Brain microvascular endothelial cell (primary cell): ENCODE measurements around the gene SCN2B.

Source experiments
- DNase-seq: peaks from one replicate; pipeline ENCODE4 v3.0.0-alpha.2; 2020
- H3K27ac ChIP-seq: fragments of 250-450 bp; sonication (Bioruptor Pico); 2 replicates; pipeline ENCODE4 v1.5.1; 2020; ENCODE audit warnings: mild to moderate bottlenecking, moderate library complexity
- H3K27me3 ChIP-seq: fragments of 250-450 bp; sonication (Bioruptor Pico); replicated peaks from 2 replicates; pipeline ENCODE4 v1.5.1; 2020; ENCODE audit warnings: mild to moderate bottlenecking
- H3K36me3 ChIP-seq: fragments of 250-450 bp; sonication (Bioruptor Pico); replicated peaks from 2 replicates; pipeline ENCODE4 v1.5.1; 2020; ENCODE audit warnings: mild to moderate bottlenecking
- H3K4me3 ChIP-seq: 2 replicates; pipeline ENCODE4 v1.5.1; 2011; ENCODE audit warnings: low read depth, mild to moderate bottlenecking, control low read depth, low read length, moderate library complexity
- in situ Hi-C: cut with HindIII; loops from 2 replicates; pipeline ENCODE4 v1.10.0; 2017; ENCODE audit warnings: low sequenced_read_pairs, low pct_ligation_motif_present
- TF ChIP-seq, protein P1 (sequence below): IDR thresholded peaks from 2 replicates; pipeline ENCODE4 v1.5.1; 2011; ENCODE audit warnings: low read depth, mild to moderate bottlenecking, moderate library complexity, low read length, control low read depth, inconsistent platforms; ENCODE audit errors: missing control alignments

The SCN2B gene

GRCh38 chr11:118215262-118215661, 38.8 kb upstream of the SCN2B start:
- in situ Hi-C loops: no loop called here
- TF ChIP-seq, protein P1, sequence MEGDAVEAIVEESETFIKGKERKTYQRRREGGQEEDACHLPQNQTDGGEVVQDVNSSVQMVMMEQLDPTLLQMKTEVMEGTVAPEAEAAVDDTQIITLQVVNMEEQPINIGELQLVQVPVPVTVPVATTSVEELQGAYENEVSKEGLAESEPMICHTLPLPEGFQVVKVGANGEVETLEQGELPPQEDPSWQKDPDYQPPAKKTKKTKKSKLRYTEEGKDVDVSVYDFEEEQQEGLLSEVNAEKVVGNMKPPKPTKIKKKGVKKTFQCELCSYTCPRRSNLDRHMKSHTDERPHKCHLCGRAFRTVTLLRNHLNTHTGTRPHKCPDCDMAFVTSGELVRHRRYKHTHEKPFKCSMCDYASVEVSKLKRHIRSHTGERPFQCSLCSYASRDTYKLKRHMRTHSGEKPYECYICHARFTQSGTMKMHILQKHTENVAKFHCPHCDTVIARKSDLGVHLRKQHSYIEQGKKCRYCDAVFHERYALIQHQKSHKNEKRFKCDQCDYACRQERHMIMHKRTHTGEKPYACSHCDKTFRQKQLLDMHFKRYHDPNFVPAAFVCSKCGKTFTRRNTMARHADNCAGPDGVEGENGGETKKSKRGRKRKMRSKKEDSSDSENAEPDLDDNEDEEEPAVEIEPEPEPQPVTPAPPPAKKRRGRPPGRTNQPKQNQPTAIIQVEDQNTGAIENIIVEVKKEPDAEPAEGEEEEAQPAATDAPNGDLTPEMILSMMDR: no peak

GRCh38 chr11:118214210-118214914, 37.9 kb upstream of the SCN2B start:
- in situ Hi-C loops: no loop called here
- TF ChIP-seq, protein P1: no peak
- H3K36me3 ChIP-seq: no peaks in the 10 kb centered on the region
- no peak for DNase-seq
- peaks cover 9% of the 10 kb centered on the region for H3K27me3 ChIP-seq
- H3K4me3 ChIP-seq: no peak overlapping the region
- H3K27ac ChIP-seq: no peak overlapping the region

More at GRCh38 chr11:118215262-118215661, 38.8 kb upstream of the SCN2B start:
- DNase-seq: no peak
- H3K4me3 ChIP-seq: no peak overlapping the region
- no peak overlapping the region for H3K27ac ChIP-seq
- no peaks in the 10 kb centered on the region for H3K36me3 ChIP-seq
- peaks cover 9% of the 10 kb centered on the region for H3K27me3 ChIP-seq

- in situ Hi-C loops: no loop called here
- H3K27ac ChIP-seq: no peak overlapping the region
- no peak for DNase-seq
- no peak overlapping the region for H3K4me3 ChIP-seq
- TF ChIP-seq, protein P1: no peak
- no peaks in the 10 kb centered on the region for H3K36me3 ChIP-seq
- H3K27me3 ChIP-seq: peaks cover 9% of the 10 kb centered on the region
Observed at GRCh38 chr11:118213781-118214180, 37.3 kb upstream of the SCN2B start.

DNA sequence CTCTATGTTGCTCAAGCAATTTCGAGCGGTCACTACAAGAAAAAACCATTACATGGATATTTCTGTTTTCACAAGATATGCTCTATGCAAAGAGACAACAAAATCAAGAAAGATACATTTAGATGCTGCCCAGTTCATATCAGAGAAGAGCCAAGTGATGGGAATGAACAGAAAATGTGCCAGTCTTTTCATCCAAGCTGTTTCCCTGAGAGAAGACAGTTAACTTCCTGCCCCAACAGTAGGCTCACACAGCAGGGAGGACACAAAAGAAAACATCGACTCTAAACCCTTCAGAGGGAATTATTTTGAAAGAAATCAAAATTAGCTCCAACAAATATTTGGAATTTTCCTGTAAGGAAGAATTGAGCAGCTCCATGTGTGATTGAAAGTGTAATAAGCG, 36.8 kb upstream of the SCN2B start:
- TF ChIP-seq, protein P1: no peak
- H3K36me3 ChIP-seq: no peaks in the 10 kb centered on the region
- DNase-seq: no peak
- in situ Hi-C loops: no loop called here
- no peak overlapping the region for H3K4me3 ChIP-seq
- H3K27ac ChIP-seq: no peak overlapping the region
- peaks cover 9% of the 10 kb centered on the region for H3K27me3 ChIP-seq

GRCh38 chr11:118212781-118213191, 36.3 kb upstream of the SCN2B start:
- no peak overlapping the region for H3K27ac ChIP-seq
- H3K27me3 ChIP-seq: peaks cover 10% of the 10 kb centered on the region
- no peak for DNase-seq
- TF ChIP-seq, protein P1: no peak
- no peaks in the 10 kb centered on the region for H3K36me3 ChIP-seq
- no peak overlapping the region for H3K4me3 ChIP-seq
- in situ Hi-C loops: no loop called here
